K562 (cell line): ENCODE results near the gene NCF2. TPM values are rescaled to one million over a fixed set of nuclear protein-coding genes. Genes with fewer than 3 reads are reported as not detected.

ENCODE experiments used
- CSDE1 ChIP-seq, 2 experiments: fragments of 450-650 bp; IDR thresholded peaks; 2 replicates each; pipeline ENCODE4 v1.6.1; 2016; ENCODE audit warnings: mild to moderate bottlenecking in 1 of 2
- DEAF1 ChIP-seq: fragments of 450-650 bp; formaldehyde crosslinking; IDR thresholded peaks from 2 replicates; pipeline ENCODE4 v1.4.0; 2020; ENCODE audit warnings: mild to moderate bottlenecking, moderate library complexity
- EGR1 ChIP-seq: fragments of 450-650 bp; conservative IDR thresholded peaks from 2 replicates; pipeline ENCODE4 v1.6.1; 2017; ENCODE audit warnings: mild to moderate bottlenecking
- HDAC6 ChIP-seq: IDR thresholded peaks from 2 replicates; pipeline ENCODE4 v1.6.1; 2012; ENCODE audit warnings: low read depth, mild to moderate bottlenecking, control low read depth, inconsistent platforms, low read length, moderate library complexity
- JUN ChIP-seq, 2 experiments: sonication (generic) in 1 of 2; formaldehyde crosslinking in 1 of 2; IDR thresholded peaks; 2 replicates each; pipeline versions ENCODE4 v1.6.1 to v1.8.0; 2012 to 2022; ENCODE audit warnings: borderline replicate concordance in 2 of 2, mild to moderate bottlenecking in 2 of 2, improper control_type of control experiment in 1 of 2, low read depth in 1 of 2, low read length in 1 of 2, missing genetic modification reagents in 1 of 2
- NR2F6 ChIP-seq: fragments of 450-650 bp; formaldehyde crosslinking; IDR thresholded peaks from 2 replicates; pipeline ENCODE4 v1.4.0; 2020; ENCODE audit warnings: mild to moderate bottlenecking
- PHB2 ChIP-seq: fragments of 450-650 bp; IDR thresholded peaks from 2 replicates; pipeline ENCODE4 v1.6.1; 2017; ENCODE audit warnings: low read depth
- SMARCE1 ChIP-seq: fragments of 450-650 bp; IDR thresholded peaks from 2 replicates; pipeline ENCODE4 v1.7.1; 2016; ENCODE audit warnings: mild to moderate bottlenecking
- ZMIZ1 ChIP-seq, 2 experiments: fragments of 150-350 bp in 1 of 2; IDR thresholded peaks; 2 replicates each; pipeline ENCODE4 v1.6.1; 2012 to 2016; ENCODE audit warnings: low read depth in 2 of 2, low read length in 2 of 2, mild to moderate bottlenecking in 1 of 2, moderate library complexity in 1 of 2
- ZNF318 ChIP-seq, 2 experiments: fragments of 450-650 bp; IDR thresholded peaks; 2 replicates each; pipeline ENCODE4 v1.6.1; 2016; ENCODE audit warnings: mild to moderate bottlenecking in 2 of 2, borderline replicate concordance in 1 of 2, low read depth in 1 of 2, moderate library complexity in 1 of 2
- polyA plus RNA-seq, 8 experiments: library from polyadenylated mRNA; depleted of rRNA in 4 of 8; stranded (reverse) in 5 of 8; unstranded in 3 of 8; fragments of >200 nt; fragmentation: Nextera tagmentation in 2 of 8; fragmentation: Illumina TruSeq in 1 of 8; extraction: Ambion mirVana in 2 of 8; extraction: Trizol in 1 of 8; gene quantifications; 2 replicates each; pipeline versions ENCODE4 v1.2.1 to v1.2.3, GENCODE V29; 2011 to 2014; ENCODE audit warnings: inconsistent platforms in 1 of 8, missing spikeins in 1 of 8
- total RNA-seq, 7 experiments: library from RNA; depleted of rRNA in 6 of 7; stranded (reverse); fragments of >200 nt in 6 of 7; fragmentation: Illumina TruSeq in 2 of 7; extraction: Trizol in 2 of 7; gene quantifications; 2 replicates each; pipeline versions ENCODE4 v1.2.1 to v1.2.3, GENCODE V29; 2011 to 2021; ENCODE audit warnings: low replicate concordance in 1 of 7

Gene NCF2
- total and polyA plus RNA-seq, 9 of the 15 experiments (the other 6 are each of a cell fraction or from before 2014, with no cell fraction given), result 0.07 to 0.54 (median 0.16) TPM; not detected in 3

GRCh38 chr1:183567584-183567983 lies 22.7 kb downstream of the NCF2 start (continued):
- no peak for TF ChIP-seq ZMIZ1 (IDR thresholded peaks at IDR 0.05; ENCODE audit: low read depth in 2 of 2, low read length in 2 of 2)
- no peak; the same call in 1 of the 2 replicates for TF ChIP-seq PHB2
- no peak for TF ChIP-seq HDAC6
- no peak for TF ChIP-seq JUN (IDR thresholded peaks at IDR 0.05; ENCODE audit: borderline replicate concordance, low read depth, low read length)
- no peak for TF ChIP-seq JUN (CRISPR knock-in tag; IDR thresholded peaks at IDR 0.05; ENCODE audit: borderline replicate concordance)
- no peak for TF ChIP-seq EGR1
- no peak for TF ChIP-seq NR2F6 (CRISPR knock-in tag)
- peak in 1 of 2 experiments; percentile 97; a peak in 2 of 4 replicates for TF ChIP-seq ZNF318 (IDR thresholded peaks at IDR 0.05; ENCODE audit: borderline replicate concordance in 1 of 2, low read depth in 1 of 2)
- TF ChIP-seq DEAF1 (CRISPR knock-in tag), result no peak
- TF ChIP-seq CSDE1 (IDR thresholded peaks at IDR 0.05), result no peak
- peak; percentile 74; the same call in 1 of the 2 replicates for TF ChIP-seq SMARCE1
